ENCODE measurements around the gene ANK2. TPM values are rescaled to one million over a fixed set of nuclear protein-coding genes. Genes with fewer than 3 reads are reported as not detected.

ANK2 gene
- total RNA-seq, 1 donor from 2014 or later, result 77.8 TPM

DNA sequence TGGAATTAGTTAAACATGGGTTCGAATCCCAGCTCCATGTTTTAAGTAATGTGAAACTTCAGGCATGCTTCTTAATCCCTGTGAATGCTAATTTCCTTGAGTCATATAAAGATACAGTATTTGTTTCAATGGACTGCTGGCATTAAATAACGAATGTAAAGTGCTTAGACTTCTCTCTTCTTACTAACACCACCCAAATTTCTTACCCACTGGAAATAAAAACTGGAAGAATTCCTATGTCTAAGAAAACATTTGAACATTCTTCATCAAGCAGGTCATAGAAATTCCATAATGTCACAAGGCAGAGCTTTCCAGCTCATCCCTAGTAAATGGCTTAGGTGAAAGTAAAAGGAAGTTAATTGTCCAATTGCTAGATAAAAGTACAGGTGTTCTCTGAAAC, 172.5 kb downstream of the ANK2 start:
- no peaks in the 10 kb centered on the region for H4K20me1 ChIP-seq (ENCODE audit: insufficient read depth, low read length)
- Mint-ChIP-seq H3K9me3 (ENCODE audit: unreplicated experiment) (no peaks in the 10 kb centered on the region), H3K27me3 (ENCODE audit: low read depth, unreplicated experiment) (no peaks in the 10 kb centered on the region), H3K27ac (ENCODE audit: unreplicated experiment) (no peak overlapping the region), H3K4me3 (ENCODE audit: unreplicated experiment) (no peak overlapping the region), H3K4me1 (ENCODE audit: low read depth, unreplicated experiment) (peaks cover 13% of the 10 kb centered on the region), H3K36me3 (ENCODE audit: low read depth, unreplicated experiment) (peaks cover 2% of the 10 kb centered on the region)
- no peak for TF ChIP-seq EZH2 (IDR thresholded peaks at IDR 0.05; ENCODE audit: insufficient read depth, low read length)
- TF ChIP-seq, protein P1, sequence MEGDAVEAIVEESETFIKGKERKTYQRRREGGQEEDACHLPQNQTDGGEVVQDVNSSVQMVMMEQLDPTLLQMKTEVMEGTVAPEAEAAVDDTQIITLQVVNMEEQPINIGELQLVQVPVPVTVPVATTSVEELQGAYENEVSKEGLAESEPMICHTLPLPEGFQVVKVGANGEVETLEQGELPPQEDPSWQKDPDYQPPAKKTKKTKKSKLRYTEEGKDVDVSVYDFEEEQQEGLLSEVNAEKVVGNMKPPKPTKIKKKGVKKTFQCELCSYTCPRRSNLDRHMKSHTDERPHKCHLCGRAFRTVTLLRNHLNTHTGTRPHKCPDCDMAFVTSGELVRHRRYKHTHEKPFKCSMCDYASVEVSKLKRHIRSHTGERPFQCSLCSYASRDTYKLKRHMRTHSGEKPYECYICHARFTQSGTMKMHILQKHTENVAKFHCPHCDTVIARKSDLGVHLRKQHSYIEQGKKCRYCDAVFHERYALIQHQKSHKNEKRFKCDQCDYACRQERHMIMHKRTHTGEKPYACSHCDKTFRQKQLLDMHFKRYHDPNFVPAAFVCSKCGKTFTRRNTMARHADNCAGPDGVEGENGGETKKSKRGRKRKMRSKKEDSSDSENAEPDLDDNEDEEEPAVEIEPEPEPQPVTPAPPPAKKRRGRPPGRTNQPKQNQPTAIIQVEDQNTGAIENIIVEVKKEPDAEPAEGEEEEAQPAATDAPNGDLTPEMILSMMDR (IDR thresholded peaks at IDR 0.05; ENCODE audit: insufficient read depth, low read depth, low read length), result no peak
- DNase-seq (ENCODE audit: low read depth) (peak; percentile 41), FAIRE-seq (peak; percentile 91)
- H3K4me3 ChIP-seq (ENCODE audit: insufficient read depth, low read depth, low read length), result no peak overlapping the region
- no peak overlapping the region for H2AFZ ChIP-seq (ENCODE audit: low read depth, low read length)
- peak overlapping the region; percentile 52 for H3K4me2 ChIP-seq (ENCODE audit: low read length)
- H3K79me2 ChIP-seq (ENCODE audit: insufficient read depth, low read length), result no peaks in the 10 kb centered on the region
- no peaks in the 10 kb centered on the region for H3K27me3 ChIP-seq (ENCODE audit: insufficient read depth, low read length)
- H3K4me1 ChIP-seq (ENCODE audit: insufficient read depth, low read length), result peaks cover 4% of the 10 kb centered on the region
- H3K27ac ChIP-seq (ENCODE audit: low read depth, low read length), result peak overlapping the region; percentile 10
- no peaks in the 10 kb centered on the region for H3K9me3 ChIP-seq (ENCODE audit: insufficient read depth, low read depth, low read length)
- no peaks in the 10 kb centered on the region for H3K36me3 ChIP-seq (ENCODE audit: insufficient read depth, low read length)
- no peak overlapping the region for H3K9ac ChIP-seq (ENCODE audit: low read length)

DNA sequence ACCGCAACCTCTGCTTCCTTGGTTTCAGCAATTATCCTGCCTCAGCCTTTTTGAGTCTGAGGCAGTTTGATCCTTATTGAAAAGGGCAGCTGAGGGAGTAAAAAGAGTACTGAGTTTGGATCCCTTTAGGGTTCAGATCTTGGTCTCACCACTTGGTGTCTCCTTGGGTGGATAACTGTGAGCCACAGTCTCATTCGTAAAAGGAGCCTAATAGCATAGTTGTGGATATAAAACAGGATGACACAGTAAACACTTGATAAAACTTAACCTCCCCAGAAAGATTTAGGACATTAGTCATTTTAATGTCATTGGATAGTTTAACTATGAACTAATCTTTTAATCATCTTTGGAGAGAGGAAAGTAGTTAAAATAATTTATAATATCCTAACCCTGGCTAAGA, 173.0 kb downstream of the ANK2 start:
- Mint-ChIP-seq H3K9me3 (ENCODE audit: unreplicated experiment) (no peaks in the 10 kb centered on the region), H3K4me1 (ENCODE audit: low read depth, unreplicated experiment) (peaks cover 13% of the 10 kb centered on the region), H3K36me3 (ENCODE audit: low read depth, unreplicated experiment) (peaks cover 2% of the 10 kb centered on the region), H3K27ac (ENCODE audit: unreplicated experiment) (no peak overlapping the region), H3K27me3 (ENCODE audit: low read depth, unreplicated experiment) (no peaks in the 10 kb centered on the region), H3K4me3 (ENCODE audit: unreplicated experiment) (no peak overlapping the region)
- TF ChIP-seq, protein P1 (IDR thresholded peaks at IDR 0.05; ENCODE audit: insufficient read depth, low read depth, low read length), result no peak
- TF ChIP-seq EZH2 (IDR thresholded peaks at IDR 0.05; ENCODE audit: insufficient read depth, low read length), result no peak
- peak overlapping the region; percentile 30 for H2AFZ ChIP-seq (ENCODE audit: low read depth, low read length)
- DNase-seq (ENCODE audit: low read depth) (peak; percentile 27), FAIRE-seq (peak; percentile 66)
- H3K79me2 ChIP-seq (ENCODE audit: insufficient read depth, low read length), result no peaks in the 10 kb centered on the region
- H3K9ac ChIP-seq (ENCODE audit: low read length), result no peak overlapping the region
- peak overlapping the region; percentile 52 for H3K4me2 ChIP-seq (ENCODE audit: low read length)
- no peaks in the 10 kb centered on the region for H3K36me3 ChIP-seq (ENCODE audit: insufficient read depth, low read length)
- H3K27me3 ChIP-seq (ENCODE audit: insufficient read depth, low read length), result no peaks in the 10 kb centered on the region
- H3K27ac ChIP-seq (ENCODE audit: low read depth, low read length), result peak overlapping the region; percentile 10
- no peaks in the 10 kb centered on the region for H3K9me3 ChIP-seq (ENCODE audit: insufficient read depth, low read depth, low read length)
- no peaks in the 10 kb centered on the region for H4K20me1 ChIP-seq (ENCODE audit: insufficient read depth, low read length)
- H3K4me1 ChIP-seq (ENCODE audit: insufficient read depth, low read length), result peaks cover 4% of the 10 kb centered on the region
- no peak overlapping the region for H3K4me3 ChIP-seq (ENCODE audit: insufficient read depth, low read depth, low read length)

DNA sequence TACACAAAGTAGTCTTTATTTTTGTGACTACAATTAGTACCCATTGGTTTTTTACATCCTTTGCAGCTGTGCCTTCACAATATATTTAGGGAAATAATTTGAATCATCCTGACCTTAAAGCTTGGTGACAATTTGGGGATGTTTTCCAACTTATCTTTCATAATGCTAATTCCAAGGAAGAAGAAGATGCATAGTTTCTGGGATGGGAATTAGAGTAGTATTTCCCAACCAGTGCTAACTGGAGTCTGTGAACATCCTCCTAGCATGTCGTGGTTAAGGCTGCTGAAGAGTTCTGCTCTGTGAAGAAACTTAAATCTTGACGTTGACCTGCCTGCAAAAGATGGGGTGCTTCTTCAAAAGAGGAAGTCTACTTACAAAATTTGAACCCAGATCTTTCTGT, 173.5 kb downstream of the ANK2 start:
- Mint-ChIP-seq H3K36me3 (ENCODE audit: low read depth, unreplicated experiment) (no peaks in the 10 kb centered on the region), H3K9me3 (ENCODE audit: unreplicated experiment) (no peaks in the 10 kb centered on the region), H3K4me1 (ENCODE audit: low read depth, unreplicated experiment) (peaks cover 13% of the 10 kb centered on the region), H3K27ac (ENCODE audit: unreplicated experiment) (no peak overlapping the region), H3K4me3 (ENCODE audit: unreplicated experiment) (no peak overlapping the region), H3K27me3 (ENCODE audit: low read depth, unreplicated experiment) (no peaks in the 10 kb centered on the region)
- no peak overlapping the region for H3K4me3 ChIP-seq (ENCODE audit: insufficient read depth, low read depth, low read length)
- H3K36me3 ChIP-seq (ENCODE audit: insufficient read depth, low read length), result no peaks in the 10 kb centered on the region
- no peaks in the 10 kb centered on the region for H4K20me1 ChIP-seq (ENCODE audit: insufficient read depth, low read length)
- no peak overlapping the region for H3K27ac ChIP-seq (ENCODE audit: low read depth, low read length)
- H2AFZ ChIP-seq (ENCODE audit: low read depth, low read length), result no peak overlapping the region
- H3K9me3 ChIP-seq (ENCODE audit: insufficient read depth, low read depth, low read length), result no peaks in the 10 kb centered on the region
- peaks cover 4% of the 10 kb centered on the region for H3K4me1 ChIP-seq (ENCODE audit: insufficient read depth, low read length)
- FAIRE-seq, result no peak
- no peak overlapping the region for H3K4me2 ChIP-seq (ENCODE audit: low read length)
- no peaks in the 10 kb centered on the region for H3K79me2 ChIP-seq (ENCODE audit: insufficient read depth, low read length)
- TF ChIP-seq, protein P1 (IDR thresholded peaks at IDR 0.05; ENCODE audit: insufficient read depth, low read depth, low read length), result no peak
- no peak for TF ChIP-seq EZH2 (IDR thresholded peaks at IDR 0.05; ENCODE audit: insufficient read depth, low read length)
- DNase-seq (ENCODE audit: low read depth), result no peak
- H3K9ac ChIP-seq (ENCODE audit: low read length), result no peak overlapping the region
- no peaks in the 10 kb centered on the region for H3K27me3 ChIP-seq (ENCODE audit: insufficient read depth, low read length)

All from astrocyte (in vitro differentiated cells and primary cell).